GM12878 (cell line): ENCODE results near the gene FANCC. TPM values are rescaled to one million over a fixed set of nuclear protein-coding genes. Genes with fewer than 3 reads are reported as not detected.
A peak's percentile ranks its signal among the peaks of the same experiment; 100 is the strongest.

Experiments
- ATAC-seq: fragments of 200-7000 bp; cut with Tn5 transposase; 3 replicates; pipeline ENCODE4 v1.9.1; 2020; ENCODE audit warnings: mild to moderate bottlenecking, moderate library complexity
- BruUV-seq: library from RNA; stranded (reverse); fragments of 400-500 nt; replicated peaks from 2 replicates; lab custom pipeline; 2021; lab: Mats Ljungman, UMichigan
- CTCF ChIA-PET: fragments of 300-600 bp; sonication (Branson Sonifier 250); formaldehyde crosslinking; extraction: SDS; loops from one replicate; lab custom pipeline; 2021; ENCODE audit warnings: inconsistent platforms; lab: Yijun Ruan, JAX
- POLR2A ChIA-PET: fragments of 350-600 bp; formaldehyde crosslinking; extraction: SDS; loops from one replicate; lab custom pipeline; 2021; ENCODE audit warnings: inconsistent platforms; lab: Charles Lee
- RAD21 ChIA-PET: fragments of 300-600 bp; sonication (Branson Sonifier 250); formaldehyde crosslinking; loops from one replicate; lab custom pipeline; 2023; ENCODE audit warnings: antibody characterized with exemption; ENCODE audit not compliant: unreplicated experiment; lab: Charles Lee
- SMC1A ChIA-PET: fragments of 300-600 bp; sonication (Branson Sonifier 250); formaldehyde crosslinking; loops from one replicate; lab custom pipeline; 2023; ENCODE audit not compliant: unreplicated experiment, uncharacterized antibody; lab: Charles Lee
- DNase-seq: peaks from one replicate; pipeline ENCODE4 v3.0.0-alpha.2; 2011; ENCODE audit warnings: low read depth, low spot score
- FAIRE-seq: peaks from 3 replicates; lab custom pipeline; 2011; peaks lifted over from hg19 to GRCh38; lab: Jason Lieb, UNC
- H2AFZ ChIP-seq: 2 replicates; pipeline ENCODE4 v1.6.0; 2011; ENCODE audit warnings: low read depth, low read length, control low read depth; ENCODE audit not compliant: control insufficient read depth
- H3K27ac ChIP-seq: 2 replicates; pipeline ENCODE4 v1.5.1; 2011; ENCODE audit warnings: control low read depth; ENCODE audit not compliant: control insufficient read depth, insufficient read depth
- H3K27me3 ChIP-seq, 2 experiments: replicated peaks in 1 of 2; 2 replicates each; pipeline versions ENCODE4 v1.6.0 to v1.6.1; 2011; ENCODE audit warnings: low read length in 1 of 2; ENCODE audit not compliant: control insufficient read depth in 2 of 2, insufficient read depth in 2 of 2
- H3K36me3 ChIP-seq, 2 experiments: 2 replicates each; pipeline ENCODE4 v1.5.1; 2011; ENCODE audit warnings: low read length in 1 of 2; ENCODE audit not compliant: control insufficient read depth in 2 of 2, insufficient read depth in 2 of 2
- H3K4me1 ChIP-seq: 2 replicates; pipeline ENCODE4 v1.6.1; 2011; ENCODE audit warnings: mild to moderate bottlenecking, low read length, moderate library complexity, mixed read lengths; ENCODE audit not compliant: control insufficient read depth, insufficient read depth
- H3K4me2 ChIP-seq: 2 replicates; pipeline ENCODE4 v1.6.0; 2011; ENCODE audit warnings: control low read depth; ENCODE audit not compliant: control insufficient read depth, insufficient read depth
- H3K4me3 ChIP-seq: fragments of 200-600 bp; sonication (generic); 2 replicates; pipeline ENCODE4 v1.5.1; 2016
- H3K79me2 ChIP-seq: 2 replicates; pipeline ENCODE4 v1.6.0; 2011; ENCODE audit warnings: low read length; ENCODE audit not compliant: control insufficient read depth, insufficient read depth
- H3K9ac ChIP-seq: 2 replicates; pipeline ENCODE4 v1.8.0; 2011; ENCODE audit warnings: low read length, control low read depth, mixed read lengths; ENCODE audit not compliant: control insufficient read depth, insufficient read depth
- H3K9me3 ChIP-seq: replicated peaks from 3 replicates; pipeline ENCODE4 v1.5.1; 2011; ENCODE audit warnings: mild to moderate bottlenecking, low read length; ENCODE audit not compliant: control insufficient read depth, insufficient read depth
- H4K20me1 ChIP-seq: 2 replicates; pipeline ENCODE4 v1.6.0; 2011; ENCODE audit not compliant: control insufficient read depth, insufficient read depth
- CBX5 ChIP-seq: sonication (generic); IDR thresholded peaks from 2 replicates; pipeline ENCODE4 v1.6.1; 2016; ENCODE audit warnings: low read depth, moderate library complexity, mild to moderate bottlenecking, inconsistent platforms
- CREB1 ChIP-seq: IDR thresholded peaks from 2 replicates; pipeline ENCODE4 v1.6.1; 2012; ENCODE audit warnings: low read depth, mild to moderate bottlenecking, inconsistent platforms
- FOXK2 ChIP-seq: fragments of 450-650 bp; IDR thresholded peaks from 2 replicates; pipeline ENCODE4 v1.6.1; 2017; ENCODE audit warnings: mild to moderate bottlenecking, moderate library complexity
- RCOR1 ChIP-seq: conservative IDR thresholded peaks from 2 replicates; pipeline ENCODE4 v1.6.1; 2012; ENCODE audit warnings: low read depth, low read length, improper control_type of control experiment
- WRNIP1 ChIP-seq: IDR thresholded peaks from 2 replicates; pipeline ENCODE4 v1.6.1; 2011; ENCODE audit warnings: low read depth, low read length, improper control_type of control experiment, borderline replicate concordance
- whole genome bisulfite sequencing: methylation state at CpG from one replicate; pipeline ENCODE4 v1.1.6; 2016; ENCODE audit warnings: low lambda C conversion rate; ENCODE audit not compliant: insufficient replicate concordance, insufficient coverage; ENCODE audit errors: missing lambda C conversion rate; 5-methylcytosine and 5-hydroxymethylcytosine counted together
- in situ Hi-C: fragments of 300-500 bp; cut with MboI; formaldehyde crosslinking; loops from 9 replicates; pipeline ENCODE4 v1.14.3; 2018; ENCODE audit warnings: mixed read lengths
- intact Hi-C: fragments of 100-400 bp; cut with micrococcal nuclease; formaldehyde crosslinking; loops from one replicate; pipeline ENCODE4 v1.14.2; 2022; ENCODE audit not compliant: unreplicated experiment
- polyA plus RNA-seq, 11 experiments: library from polyadenylated mRNA; depleted of rRNA in 4 of 11; unstranded in 6 of 11; stranded (reverse) in 5 of 11; fragments of >200 nt; fragmentation: Nextera tagmentation in 4 of 11; fragmentation: Illumina TruSeq in 1 of 11; extraction: Ambion mirVana in 4 of 11; extraction: Trizol in 1 of 11; gene quantifications; 1 replicate in 1 of 11; 2 replicates in 10 of 11; pipeline versions ENCODE4 v1.2.1 to v1.2.3, GENCODE V29; 2011 to 2016; ENCODE audit warnings: inconsistent platforms in 2 of 11, missing spikeins in 2 of 11, low read depth in 1 of 11
- total RNA-seq, 4 experiments: library from RNA; depleted of rRNA in 3 of 4; stranded (reverse); fragments of >200 nt in 3 of 4; fragmentation: Illumina TruSeq in 1 of 4; extraction: Trizol in 1 of 4; gene quantifications; 2 replicates each; pipeline versions ENCODE4 v1.2.1 to v1.2.3, GENCODE V29; 2013 to 2021
- TF ChIP-seq, protein P1 (sequence below): fragments of 450-650 bp; formaldehyde crosslinking; IDR thresholded peaks from 2 replicates; pipeline ENCODE4 v1.4.0; 2020; ENCODE audit warnings: mild to moderate bottlenecking, moderate library complexity
- TF ChIP-seq, protein P2 (sequence below): IDR thresholded peaks from 2 replicates; pipeline ENCODE4 v1.6.1; 2012; ENCODE audit warnings: improper control_type of control experiment, low read depth, low read length; ENCODE audit not compliant: insufficient replicate concordance

FANCC gene
- total and polyA plus RNA-seq, 10 of the 15 experiments (the other 5 are each of a cell fraction or from before 2014, with no cell fraction given): 1.2 to 16.8 (median 10.5) TPM

DNA sequence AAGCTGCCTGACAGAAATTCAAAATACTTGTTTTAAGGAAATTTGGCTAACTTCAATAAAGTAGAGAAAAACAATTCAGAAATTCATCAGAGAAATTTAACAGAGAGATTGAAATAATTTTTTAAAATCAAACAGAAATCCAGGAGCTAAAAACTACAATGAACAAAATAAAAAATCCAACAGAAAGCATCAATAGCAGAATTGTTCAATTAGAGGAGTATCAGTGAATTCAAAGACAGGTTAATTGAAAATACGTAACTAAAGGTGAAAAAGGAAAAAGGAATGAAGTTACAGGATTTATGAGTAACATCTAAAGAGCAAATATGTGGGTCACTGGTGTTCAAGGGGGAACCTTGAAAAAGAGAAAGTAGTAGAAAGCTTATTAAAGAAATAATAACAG is 36.8 kb downstream of the FANCC start:
- ChIA-PET POLR2A (interaction anchor here (0.5 kb wide), 1 partner anchor 423 kb away, joined by 3 read pairs; no protein-coding TSS in a partner anchor), RAD21 (no interaction called here), SMC1A (interaction anchor here (0.8 to 1.6 kb wide), 3 partner anchors 14 to 36 kb away, joined by 3 read pairs; no protein-coding TSS in a partner anchor), CTCF (interaction anchor here (0.9 to 3.0 kb wide), 3 partner anchors 8 to 15 kb away, joined by 3 to 12 read pairs (median 6); no protein-coding TSS in a partner anchor)
- ATAC-seq: no peak
- in situ Hi-C loops: no loop called here
- TF ChIP-seq RCOR1 (no peak), CBX5 (0 out of 2 replicates have a peak, but pooled peaks have one; percentile 54)
- Histone ChIP-seq H3K27me3 (no peaks in the 10 kb centered on the region), H3K4me3 (no peak overlapping the region), H3K36me3 (no peaks in the 10 kb centered on the region), H3K4me2 (no peak overlapping the region), H3K4me1 (no peaks in the 10 kb centered on the region), H2AFZ (no peak overlapping the region), H3K9ac (no peak overlapping the region), H3K9me3 (peaks cover 3% of the 10 kb centered on the region; the same call in 2 of the 3 replicates), H3K27ac (no peak overlapping the region), H4K20me1 (no peaks in the 10 kb centered on the region), H3K79me2 (no peaks in the 10 kb centered on the region; the same call in 1 of the 2 replicates)
- no peak for FAIRE-seq
- intact Hi-C loops: no loop called here
- WGBS: 89% methylated on average over 1 of the region's 1 CpG
- DNase-seq: no peak
- no TSS peak for BruUV-seq

DNA sequence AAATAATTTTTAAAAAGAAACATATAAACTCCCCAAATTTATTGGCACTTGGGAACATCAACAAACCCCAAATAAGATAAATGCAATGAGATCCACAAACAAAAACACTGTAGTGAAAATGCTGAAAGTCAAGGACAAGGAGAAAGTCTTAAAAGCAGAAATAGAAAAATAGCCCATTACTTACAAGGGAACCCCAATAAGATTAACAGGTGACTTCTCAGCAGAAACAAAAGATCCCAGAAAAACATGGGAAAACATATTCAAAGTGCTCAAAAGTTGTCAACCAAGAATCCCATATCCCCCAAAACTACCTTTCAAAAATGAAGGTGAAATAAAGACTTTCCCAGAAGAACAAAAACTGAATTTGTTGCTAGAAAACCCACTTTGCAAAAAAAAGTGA is 40.0 kb downstream of the FANCC start:
- TF ChIP-seq WRNIP1 (no peak), CREB1 (no peak), FOXK2 (no peak)
- TF ChIP-seq, protein P1, sequence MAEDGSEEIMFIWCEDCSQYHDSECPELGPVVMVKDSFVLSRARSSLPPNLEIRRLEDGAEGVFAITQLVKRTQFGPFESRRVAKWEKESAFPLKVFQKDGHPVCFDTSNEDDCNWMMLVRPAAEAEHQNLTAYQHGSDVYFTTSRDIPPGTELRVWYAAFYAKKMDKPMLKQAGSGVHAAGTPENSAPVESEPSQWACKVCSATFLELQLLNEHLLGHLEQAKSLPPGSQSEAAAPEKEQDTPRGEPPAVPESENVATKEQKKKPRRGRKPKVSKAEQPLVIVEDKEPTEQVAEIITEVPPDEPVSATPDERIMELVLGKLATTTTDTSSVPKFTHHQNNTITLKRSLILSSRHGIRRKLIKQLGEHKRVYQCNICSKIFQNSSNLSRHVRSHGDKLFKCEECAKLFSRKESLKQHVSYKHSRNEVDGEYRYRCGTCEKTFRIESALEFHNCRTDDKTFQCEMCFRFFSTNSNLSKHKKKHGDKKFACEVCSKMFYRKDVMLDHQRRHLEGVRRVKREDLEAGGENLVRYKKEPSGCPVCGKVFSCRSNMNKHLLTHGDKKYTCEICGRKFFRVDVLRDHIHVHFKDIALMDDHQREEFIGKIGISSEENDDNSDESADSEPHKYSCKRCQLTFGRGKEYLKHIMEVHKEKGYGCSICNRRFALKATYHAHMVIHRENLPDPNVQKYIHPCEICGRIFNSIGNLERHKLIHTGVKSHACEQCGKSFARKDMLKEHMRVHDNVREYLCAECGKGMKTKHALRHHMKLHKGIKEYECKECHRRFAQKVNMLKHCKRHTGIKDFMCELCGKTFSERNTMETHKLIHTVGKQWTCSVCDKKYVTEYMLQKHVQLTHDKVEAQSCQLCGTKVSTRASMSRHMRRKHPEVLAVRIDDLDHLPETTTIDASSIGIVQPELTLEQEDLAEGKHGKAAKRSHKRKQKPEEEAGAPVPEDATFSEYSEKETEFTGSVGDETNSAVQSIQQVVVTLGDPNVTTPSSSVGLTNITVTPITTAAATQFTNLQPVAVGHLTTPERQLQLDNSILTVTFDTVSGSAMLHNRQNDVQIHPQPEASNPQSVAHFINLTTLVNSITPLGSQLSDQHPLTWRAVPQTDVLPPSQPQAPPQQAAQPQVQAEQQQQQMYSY: no peak
- TF ChIP-seq, protein P2, sequence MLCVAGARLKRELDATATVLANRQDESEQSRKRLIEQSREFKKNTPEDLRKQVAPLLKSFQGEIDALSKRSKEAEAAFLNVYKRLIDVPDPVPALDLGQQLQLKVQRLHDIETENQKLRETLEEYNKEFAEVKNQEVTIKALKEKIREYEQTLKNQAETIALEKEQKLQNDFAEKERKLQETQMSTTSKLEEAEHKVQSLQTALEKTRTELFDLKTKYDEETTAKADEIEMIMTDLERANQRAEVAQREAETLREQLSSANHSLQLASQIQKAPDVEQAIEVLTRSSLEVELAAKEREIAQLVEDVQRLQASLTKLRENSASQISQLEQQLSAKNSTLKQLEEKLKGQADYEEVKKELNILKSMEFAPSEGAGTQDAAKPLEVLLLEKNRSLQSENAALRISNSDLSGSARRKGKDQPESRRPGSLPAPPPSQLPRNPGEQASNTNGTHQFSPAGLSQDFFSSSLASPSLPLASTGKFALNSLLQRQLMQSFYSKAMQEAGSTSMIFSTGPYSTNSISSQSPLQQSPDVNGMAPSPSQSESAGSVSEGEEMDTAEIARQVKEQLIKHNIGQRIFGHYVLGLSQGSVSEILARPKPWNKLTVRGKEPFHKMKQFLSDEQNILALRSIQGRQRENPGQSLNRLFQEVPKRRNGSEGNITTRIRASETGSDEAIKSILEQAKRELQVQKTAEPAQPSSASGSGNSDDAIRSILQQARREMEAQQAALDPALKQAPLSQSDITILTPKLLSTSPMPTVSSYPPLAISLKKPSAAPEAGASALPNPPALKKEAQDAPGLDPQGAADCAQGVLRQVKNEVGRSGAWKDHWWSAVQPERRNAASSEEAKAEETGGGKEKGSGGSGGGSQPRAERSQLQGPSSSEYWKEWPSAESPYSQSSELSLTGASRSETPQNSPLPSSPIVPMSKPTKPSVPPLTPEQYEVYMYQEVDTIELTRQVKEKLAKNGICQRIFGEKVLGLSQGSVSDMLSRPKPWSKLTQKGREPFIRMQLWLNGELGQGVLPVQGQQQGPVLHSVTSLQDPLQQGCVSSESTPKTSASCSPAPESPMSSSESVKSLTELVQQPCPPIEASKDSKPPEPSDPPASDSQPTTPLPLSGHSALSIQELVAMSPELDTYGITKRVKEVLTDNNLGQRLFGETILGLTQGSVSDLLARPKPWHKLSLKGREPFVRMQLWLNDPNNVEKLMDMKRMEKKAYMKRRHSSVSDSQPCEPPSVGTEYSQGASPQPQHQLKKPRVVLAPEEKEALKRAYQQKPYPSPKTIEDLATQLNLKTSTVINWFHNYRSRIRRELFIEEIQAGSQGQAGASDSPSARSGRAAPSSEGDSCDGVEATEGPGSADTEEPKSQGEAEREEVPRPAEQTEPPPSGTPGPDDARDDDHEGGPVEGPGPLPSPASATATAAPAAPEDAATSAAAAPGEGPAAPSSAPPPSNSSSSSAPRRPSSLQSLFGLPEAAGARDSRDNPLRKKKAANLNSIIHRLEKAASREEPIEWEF: no peak
- Histone ChIP-seq H3K4me1 (no peaks in the 10 kb centered on the region), H3K27ac (no peak overlapping the region), H4K20me1 (no peaks in the 10 kb centered on the region), H2AFZ (no peak overlapping the region), H3K9ac (no peak overlapping the region), H3K4me2 (no peak overlapping the region), H3K4me3 (no peak overlapping the region), H3K9me3 (peaks cover 3% of the 10 kb centered on the region; the same call in 2 of the 3 replicates), H3K36me3 (no peaks in the 10 kb centered on the region), H3K27me3 (no peaks in the 10 kb centered on the region), H3K79me2 (no peaks in the 10 kb centered on the region; the same call in 1 of the 2 replicates)
- SMC1A ChIA-PET: no interaction called here
- CTCF ChIA-PET: no interaction called here
- no TSS peak for BruUV-seq
- in situ Hi-C loops: no loop called here
- intact Hi-C loops: no loop called here
- POLR2A ChIA-PET: no interaction called here
- RAD21 ChIA-PET: no interaction called here
- DNase-seq (no peak), ATAC-seq (no peak), FAIRE-seq (no peak)
